Kasumi-1 (cell line): ENCODE results near the gene RASIP1.

Experiments
- DNase-seq, 2 experiments: peaks; one replicate each; lab custom pipeline; 2025; lab: John Stamatoyannopoulos, UW

RASIP1 gene

DNA sequence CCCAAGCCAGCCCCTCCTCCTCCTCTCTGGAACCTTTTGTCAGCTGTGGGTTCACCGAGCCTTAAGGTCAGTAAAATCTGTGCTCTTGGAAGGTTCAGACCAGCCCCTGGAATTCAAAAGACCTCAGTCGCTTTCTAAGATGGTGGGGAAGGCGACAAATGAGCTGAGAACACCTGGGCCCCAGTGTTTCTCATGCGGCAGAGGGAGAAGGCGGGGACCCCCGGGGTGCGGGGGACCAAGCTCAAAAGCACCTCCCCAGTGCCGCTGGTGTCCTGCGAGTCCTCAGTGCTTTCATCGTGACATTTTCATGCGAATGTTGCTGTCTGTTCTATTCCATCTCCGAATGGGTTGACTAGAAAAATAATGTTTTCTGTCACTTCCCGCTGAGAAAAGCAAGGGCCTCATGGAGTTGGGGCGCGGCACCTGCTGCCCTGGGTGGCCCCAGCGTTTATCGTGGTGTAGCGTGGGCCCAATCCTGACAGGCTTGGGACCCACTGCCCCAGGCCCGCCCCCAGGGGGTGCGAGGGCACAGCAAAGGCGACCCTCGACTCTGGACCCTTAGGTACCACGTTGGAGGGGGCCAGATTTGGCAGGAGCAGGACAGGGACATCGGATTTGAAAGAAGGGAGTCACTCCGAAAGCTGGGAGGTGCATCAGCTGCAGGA, 66.8 kb downstream of the RASIP1 start:
- DNase-seq, result no peak

DNA sequence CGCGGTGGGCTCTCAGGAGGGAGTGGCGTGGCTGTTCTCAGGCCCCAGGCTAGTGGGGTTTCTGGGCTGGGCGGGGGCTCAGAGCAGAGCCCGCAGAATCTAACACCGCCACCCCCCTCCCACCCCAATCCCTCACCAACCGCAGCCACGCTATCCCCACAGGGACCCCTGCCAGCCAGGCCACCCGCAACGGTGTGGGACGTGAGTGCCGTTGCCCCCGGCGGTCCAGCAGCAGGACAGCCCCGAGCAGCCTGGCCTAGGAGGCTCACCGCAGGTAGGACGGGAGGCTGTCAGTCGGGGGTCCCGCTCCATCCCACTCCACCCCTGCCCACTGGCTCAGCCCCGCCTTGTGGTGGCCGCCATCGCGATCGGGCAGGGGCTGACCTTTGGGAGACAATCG, 67.4 kb downstream of the RASIP1 start, which contains the start of gene NTN5:
Gene NTN5 (minus strand): TSS at position 24 of the 400 bp plus-strand sequence. CDS start 2,031 bp downstream, outside the sequence.
- DNase-seq, result no peak

DNA sequence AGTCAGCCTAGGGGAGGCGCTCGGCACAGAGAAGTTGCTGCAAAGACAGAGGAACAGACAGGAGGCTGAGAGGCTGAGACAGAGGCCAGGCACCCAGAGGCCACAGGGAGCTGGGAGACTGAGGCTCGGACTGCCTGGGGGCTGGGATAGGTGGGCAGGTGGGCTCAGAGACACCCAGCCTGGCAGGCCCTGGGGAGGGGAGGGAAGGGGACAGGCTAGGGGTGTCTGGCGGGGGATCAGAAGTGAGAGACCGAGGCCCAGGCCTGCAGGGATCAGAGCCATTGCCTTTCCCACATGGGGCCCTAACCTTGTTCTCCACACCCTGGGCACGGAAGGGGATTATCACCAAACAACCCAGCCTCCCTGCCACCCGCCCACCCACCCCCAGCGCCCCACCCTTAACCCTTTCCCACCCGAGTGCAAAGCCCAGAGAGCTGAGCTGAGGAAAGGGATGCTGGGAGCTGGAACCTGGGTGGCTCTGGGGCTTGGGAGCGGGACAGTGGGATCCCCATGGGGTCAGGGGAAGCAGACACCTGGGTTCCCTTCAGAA, 68.9 kb downstream of the RASIP1 start:
- no peak for DNase-seq

DNA sequence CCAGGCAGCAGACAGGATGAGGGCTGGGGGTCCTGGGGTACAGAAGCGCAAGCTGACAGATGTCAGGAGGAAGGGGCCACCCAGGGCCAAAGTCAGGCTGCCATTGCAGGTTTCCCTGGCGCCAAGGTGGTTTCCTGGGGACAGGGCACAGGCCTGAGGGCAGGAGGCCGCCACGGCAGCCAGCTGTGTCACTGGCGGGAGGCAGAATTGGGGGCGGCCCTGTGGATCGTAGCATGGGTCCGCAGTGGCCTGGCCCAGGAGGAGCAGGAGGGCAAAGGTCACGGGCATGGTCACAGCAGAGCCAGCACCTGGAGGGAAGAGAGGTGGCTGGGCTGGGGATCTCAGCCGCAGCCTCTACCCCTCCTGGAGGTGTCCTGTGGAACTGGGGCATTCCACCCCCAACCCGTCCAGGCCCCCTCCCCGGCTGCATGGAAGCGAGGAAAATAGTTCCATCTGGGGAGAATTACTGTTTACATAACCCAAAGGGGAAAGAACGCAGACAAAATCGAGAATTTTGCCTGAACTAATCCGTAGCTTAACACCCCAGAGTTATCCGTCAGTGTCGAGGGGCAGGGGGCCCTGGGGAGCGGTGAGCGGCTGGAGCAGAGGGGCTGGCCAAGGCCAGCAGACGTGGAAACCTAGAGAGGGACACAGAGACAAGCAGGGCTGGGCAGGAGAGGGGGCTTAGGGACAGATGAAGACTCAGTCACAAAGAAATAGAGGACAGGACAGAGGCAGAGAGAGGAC, 69.5 kb downstream of the RASIP1 start:
- no peak for DNase-seq
